Measurements from ENCODE around the gene AP1G1.
"Not testable (repeated sequence)": the region's sequence is repeated elsewhere in the genome, so short reads cannot be mapped to it uniquely, and the experiment has no call there.

Gene AP1G1

DNA sequence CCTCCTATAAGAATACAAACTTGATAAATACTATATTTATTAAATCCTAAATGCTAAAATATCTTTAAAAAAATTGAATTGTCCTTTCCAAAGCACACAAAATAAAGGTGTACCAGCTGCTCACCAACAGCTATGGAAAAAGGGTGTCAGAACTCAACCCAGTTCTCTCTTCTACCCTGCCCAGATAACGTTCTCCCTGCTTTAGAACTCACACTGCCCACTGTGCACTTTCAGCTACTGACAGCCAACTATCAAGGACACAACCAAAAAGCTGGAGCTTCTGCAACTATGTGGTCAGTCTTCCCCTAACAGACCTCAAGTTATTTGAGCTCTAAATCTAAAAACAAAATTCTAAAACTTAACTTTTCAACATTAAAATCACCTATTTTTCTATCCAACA lies 13.7 kb downstream of the AP1G1 start:
- Histone ChIP-seq H3K27ac (ENCODE audit: poor library complexity, severe bottlenecking) (no peak overlapping the region), H3K9me3 (ENCODE audit: severe bottlenecking) (no peaks in the 10 kb centered on the region), H3K4me3 (ENCODE audit: severe bottlenecking) (no peak overlapping the region), H3K36me3 (ENCODE audit: low read depth) (peaks cover 59% of the 10 kb centered on the region), H3K4me1 (ENCODE audit: insufficient read depth, poor library complexity, severe bottlenecking) (peaks cover 3% of the 10 kb centered on the region), H3K27me3 (ENCODE audit: insufficient read depth, poor library complexity, severe bottlenecking) (no peaks in the 10 kb centered on the region)
- ATAC-seq (ENCODE audit: low read depth) (no peak), DNase-seq (ENCODE audit: low spot score) (no peak)
- TF ChIP-seq, protein P1, sequence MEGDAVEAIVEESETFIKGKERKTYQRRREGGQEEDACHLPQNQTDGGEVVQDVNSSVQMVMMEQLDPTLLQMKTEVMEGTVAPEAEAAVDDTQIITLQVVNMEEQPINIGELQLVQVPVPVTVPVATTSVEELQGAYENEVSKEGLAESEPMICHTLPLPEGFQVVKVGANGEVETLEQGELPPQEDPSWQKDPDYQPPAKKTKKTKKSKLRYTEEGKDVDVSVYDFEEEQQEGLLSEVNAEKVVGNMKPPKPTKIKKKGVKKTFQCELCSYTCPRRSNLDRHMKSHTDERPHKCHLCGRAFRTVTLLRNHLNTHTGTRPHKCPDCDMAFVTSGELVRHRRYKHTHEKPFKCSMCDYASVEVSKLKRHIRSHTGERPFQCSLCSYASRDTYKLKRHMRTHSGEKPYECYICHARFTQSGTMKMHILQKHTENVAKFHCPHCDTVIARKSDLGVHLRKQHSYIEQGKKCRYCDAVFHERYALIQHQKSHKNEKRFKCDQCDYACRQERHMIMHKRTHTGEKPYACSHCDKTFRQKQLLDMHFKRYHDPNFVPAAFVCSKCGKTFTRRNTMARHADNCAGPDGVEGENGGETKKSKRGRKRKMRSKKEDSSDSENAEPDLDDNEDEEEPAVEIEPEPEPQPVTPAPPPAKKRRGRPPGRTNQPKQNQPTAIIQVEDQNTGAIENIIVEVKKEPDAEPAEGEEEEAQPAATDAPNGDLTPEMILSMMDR (IDR thresholded peaks at IDR 0.05; ENCODE audit: poor library complexity, severe bottlenecking) = no peak

DNA sequence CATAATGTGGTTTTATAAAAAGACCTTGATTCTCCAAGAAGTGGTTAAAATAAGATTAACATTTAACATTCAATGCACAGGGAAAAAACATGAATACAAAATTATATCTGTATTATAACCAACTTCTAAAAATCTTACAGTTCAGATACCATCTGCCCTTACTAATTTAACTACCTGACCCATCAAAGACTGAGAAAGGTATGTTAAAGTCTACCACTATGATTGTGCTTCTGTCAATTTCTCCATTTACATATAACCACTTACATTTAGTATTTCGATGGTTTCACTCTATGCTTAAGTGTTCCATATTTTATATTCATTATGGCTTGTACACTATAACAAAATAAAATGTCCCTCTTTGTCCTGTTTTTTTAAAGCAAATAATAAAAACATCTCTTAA lies 14.6 kb downstream of the AP1G1 start:
- ATAC-seq (ENCODE audit: low read depth) (no peak), DNase-seq (ENCODE audit: low spot score) (no peak)
- no peaks in the 10 kb centered on the region for H3K9me3 ChIP-seq (ENCODE audit: severe bottlenecking)
- H3K36me3 ChIP-seq (ENCODE audit: low read depth) = peaks cover 59% of the 10 kb centered on the region
- peaks cover 3% of the 10 kb centered on the region for H3K4me1 ChIP-seq (ENCODE audit: insufficient read depth, poor library complexity, severe bottlenecking)
- no peak overlapping the region for H3K27ac ChIP-seq (ENCODE audit: poor library complexity, severe bottlenecking)
- H3K27me3 ChIP-seq (ENCODE audit: insufficient read depth, poor library complexity, severe bottlenecking) = no peaks in the 10 kb centered on the region
- no peak overlapping the region for H3K4me3 ChIP-seq (ENCODE audit: severe bottlenecking)
- TF ChIP-seq, protein P1 (IDR thresholded peaks at IDR 0.05; ENCODE audit: poor library complexity, severe bottlenecking) = no peak

DNA sequence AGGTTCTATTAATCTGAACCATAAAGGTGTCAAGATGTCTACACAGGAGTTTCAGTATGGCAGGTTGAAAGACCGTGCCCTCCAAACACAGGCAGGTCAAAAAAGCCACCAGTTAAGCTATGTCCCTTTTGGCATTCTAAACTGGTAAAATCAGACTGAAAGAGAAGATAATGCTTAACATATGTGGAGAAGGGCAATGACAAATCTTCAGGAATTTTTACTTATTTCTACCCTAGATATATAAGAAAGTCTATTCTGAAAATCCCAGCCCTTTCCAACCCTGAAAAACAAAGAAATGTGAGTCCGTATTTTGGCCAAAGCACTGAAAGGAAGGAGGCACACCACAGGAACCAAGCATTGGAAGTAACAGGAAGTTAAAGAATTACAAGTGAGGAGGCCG lies 16.5 kb downstream of the AP1G1 start:
- H3K36me3 ChIP-seq (ENCODE audit: low read depth) = peaks cover 58% of the 10 kb centered on the region
- DNase-seq (ENCODE audit: low spot score) = no peak
- peaks cover 3% of the 10 kb centered on the region for H3K4me1 ChIP-seq (ENCODE audit: insufficient read depth, poor library complexity, severe bottlenecking)
- TF ChIP-seq, protein P1 (IDR thresholded peaks at IDR 0.05; ENCODE audit: poor library complexity, severe bottlenecking) = no peak
- no peak overlapping the region for H3K27ac ChIP-seq (ENCODE audit: poor library complexity, severe bottlenecking)
- H3K4me3 ChIP-seq (ENCODE audit: severe bottlenecking) = no peak overlapping the region
- no peaks in the 10 kb centered on the region for H3K27me3 ChIP-seq (ENCODE audit: insufficient read depth, poor library complexity, severe bottlenecking)
- ATAC-seq (ENCODE audit: low read depth) = no peak
- H3K9me3 ChIP-seq (ENCODE audit: severe bottlenecking) = no peaks in the 10 kb centered on the region

DNA sequence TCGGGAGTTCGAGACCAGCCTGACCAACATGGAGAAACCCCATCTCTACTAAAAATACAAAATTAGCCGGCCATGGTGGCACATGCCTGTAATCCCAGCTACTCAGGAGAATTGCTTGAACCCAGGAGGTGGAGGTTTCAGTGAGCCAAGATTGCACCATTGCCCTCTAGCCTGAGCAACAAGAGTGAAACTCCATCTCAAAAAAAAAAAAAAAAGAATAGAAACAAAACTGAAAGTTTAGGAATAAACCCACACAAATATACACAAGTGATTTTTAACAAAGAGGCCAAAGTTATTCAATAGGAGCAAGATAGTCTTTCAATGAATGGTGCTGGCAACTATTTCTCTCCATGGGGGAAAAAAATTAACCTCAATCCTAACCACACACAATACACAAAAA lies 18.3 kb downstream of the AP1G1 start:
- peaks cover 43% of the 10 kb centered on the region for H3K36me3 ChIP-seq (ENCODE audit: low read depth)
- DNase-seq (ENCODE audit: low spot score); H3K27ac ChIP-seq (ENCODE audit: poor library complexity, severe bottlenecking); H3K4me3 ChIP-seq (ENCODE audit: severe bottlenecking); ATAC-seq (ENCODE audit: low read depth); H3K9me3 ChIP-seq (ENCODE audit: severe bottlenecking); H3K27me3 ChIP-seq (ENCODE audit: insufficient read depth, poor library complexity, severe bottlenecking); H3K4me1 ChIP-seq (ENCODE audit: insufficient read depth, poor library complexity, severe bottlenecking): not testable (repeated sequence)

DNA sequence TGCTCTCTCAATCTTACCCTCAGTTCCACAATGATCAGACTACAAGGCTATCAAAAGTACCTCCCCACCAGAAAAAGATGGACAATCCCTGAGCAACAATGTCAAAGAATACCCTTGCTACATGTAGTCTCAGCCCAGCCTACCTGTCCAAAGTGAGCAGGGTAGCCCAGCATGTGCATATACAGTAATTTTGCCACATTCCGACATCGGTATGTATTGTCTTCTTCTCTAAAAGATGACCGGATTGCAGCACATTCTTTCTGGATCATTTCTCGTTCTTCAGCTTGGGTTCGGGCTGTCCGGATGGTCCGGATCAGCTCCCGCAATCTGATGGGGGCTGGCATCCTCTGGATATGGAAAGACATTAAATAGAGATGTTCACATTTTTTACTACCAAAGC lies 19.5 kb downstream of the AP1G1 start:
- H3K4me3 ChIP-seq (ENCODE audit: severe bottlenecking) = no peak overlapping the region
- no peaks in the 10 kb centered on the region for H3K27me3 ChIP-seq (ENCODE audit: insufficient read depth, poor library complexity, severe bottlenecking)
- ATAC-seq (ENCODE audit: low read depth) (no peak), DNase-seq (ENCODE audit: low spot score) (no peak)
- peaks cover under 1% of the 10 kb centered on the region for H3K4me1 ChIP-seq (ENCODE audit: insufficient read depth, poor library complexity, severe bottlenecking)
- H3K9me3 ChIP-seq (ENCODE audit: severe bottlenecking) = no peaks in the 10 kb centered on the region
- TF ChIP-seq, protein P1 (IDR thresholded peaks at IDR 0.05; ENCODE audit: poor library complexity, severe bottlenecking) = no peak
- H3K27ac ChIP-seq (ENCODE audit: poor library complexity, severe bottlenecking) = no peak overlapping the region
- H3K36me3 ChIP-seq (ENCODE audit: low read depth) = peaks cover 48% of the 10 kb centered on the region

All from RWPE2 (cell line).